ENCODE measurements around the gene CAND2. TPM values are rescaled to one million over a fixed set of nuclear protein-coding genes. Genes with fewer than 3 reads are reported as not detected.

CAND2 gene
- total and polyA plus RNA-seq, 9 of the 15 experiments (the other 6 are each of a cell fraction or from before 2014, with no cell fraction given): 0.91 to 14.9 (median 4.3) TPM

DNA sequence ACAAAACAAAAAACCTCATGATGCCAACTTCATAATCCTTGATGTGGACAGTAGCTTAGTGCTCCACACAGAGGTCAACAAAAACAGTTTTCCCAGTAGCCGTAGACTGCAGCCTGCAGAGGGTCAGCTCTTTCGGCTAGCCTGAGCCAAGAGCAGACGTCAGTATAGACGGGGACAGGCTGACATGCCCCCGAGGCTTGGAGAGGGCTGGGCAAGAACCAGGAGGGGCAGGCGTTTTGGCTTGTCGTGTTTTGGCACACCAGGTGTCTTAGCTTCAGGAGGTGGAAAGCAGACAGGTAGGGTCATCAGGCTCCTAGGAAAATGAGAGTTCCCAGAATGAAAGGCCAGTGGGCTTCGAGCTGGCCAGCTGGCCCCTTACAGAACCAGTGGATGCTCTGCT, 21.8 kb downstream of the CAND2 start:
- Histone ChIP-seq H3K4me2 (ENCODE audit: insufficient read depth, low read length) (no peak overlapping the region), H4K20me1 (replicated peaks; ENCODE audit: control insufficient read depth, insufficient read depth, low read length) (no peaks in the 10 kb centered on the region; the same call in 1 of the 2 replicates), H3K27me3 (ENCODE audit: control insufficient read depth in 2 of 2, insufficient read depth in 2 of 2, low read length in 2 of 2) (no peaks in the 10 kb centered on the region), H3K79me2 (ENCODE audit: control insufficient read depth, insufficient read depth, low read length) (no peaks in the 10 kb centered on the region), H3K4me1 (replicated peaks in 1 of 2; ENCODE audit: control insufficient read depth in 2 of 2, insufficient read depth in 2 of 2, low read length in 2 of 2) (peaks cover 2 to 19% of the 10 kb centered on the region in 2 experiments; a peak in 2 of 5 replicates), H3K9me1 (ENCODE audit: control insufficient read depth, insufficient read depth, low read length) (no peaks in the 10 kb centered on the region), H3K4me3 (no peak overlapping the region), H3K9ac (ENCODE audit: insufficient read depth in 1 of 2, low read depth in 2 of 2, low read length in 2 of 2) (no peak overlapping the region), H3K9me3 (replicated peaks; ENCODE audit: control insufficient read depth, insufficient read depth, low read depth, low read length) (no peaks in the 10 kb centered on the region), H3K27ac (ENCODE audit: extremely low read depth, low read depth, low read length) (no peak overlapping the region), H2AFZ (ENCODE audit: low read depth, low read length) (no peak overlapping the region), H3K36me3 (ENCODE audit: control insufficient read depth, insufficient read depth, low read length) (peaks cover 56% of the 10 kb centered on the region; the same call in 1 of the 3 replicates)
- no peak for FAIRE-seq
- WGBS (ENCODE audit: insufficient coverage, low coverage, missing lambda C conversion rate): 66% methylated on average over 8 of the region's 8 CpGs
- intact Hi-C loops (cut with micrococcal nuclease): no loop called here
- TF ChIP-seq, protein P1, sequence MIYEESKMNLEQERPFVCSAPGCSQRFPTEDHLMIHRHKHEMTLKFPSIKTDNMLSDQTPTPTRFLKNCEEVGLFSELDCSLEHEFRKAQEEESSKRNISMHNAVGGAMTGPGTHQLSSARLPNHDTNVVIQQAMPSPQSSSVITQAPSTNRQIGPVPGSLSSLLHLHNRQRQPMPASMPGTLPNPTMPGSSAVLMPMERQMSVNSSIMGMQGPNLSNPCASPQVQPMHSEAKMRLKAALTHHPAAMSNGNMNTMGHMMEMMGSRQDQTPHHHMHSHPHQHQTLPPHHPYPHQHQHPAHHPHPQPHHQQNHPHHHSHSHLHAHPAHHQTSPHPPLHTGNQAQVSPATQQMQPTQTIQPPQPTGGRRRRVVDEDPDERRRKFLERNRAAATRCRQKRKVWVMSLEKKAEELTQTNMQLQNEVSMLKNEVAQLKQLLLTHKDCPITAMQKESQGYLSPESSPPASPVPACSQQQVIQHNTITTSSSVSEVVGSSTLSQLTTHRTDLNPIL (CRISPR knock-in tag; IDR thresholded peaks at IDR 0.05): no peak
- TF ChIP-seq, protein P2, sequence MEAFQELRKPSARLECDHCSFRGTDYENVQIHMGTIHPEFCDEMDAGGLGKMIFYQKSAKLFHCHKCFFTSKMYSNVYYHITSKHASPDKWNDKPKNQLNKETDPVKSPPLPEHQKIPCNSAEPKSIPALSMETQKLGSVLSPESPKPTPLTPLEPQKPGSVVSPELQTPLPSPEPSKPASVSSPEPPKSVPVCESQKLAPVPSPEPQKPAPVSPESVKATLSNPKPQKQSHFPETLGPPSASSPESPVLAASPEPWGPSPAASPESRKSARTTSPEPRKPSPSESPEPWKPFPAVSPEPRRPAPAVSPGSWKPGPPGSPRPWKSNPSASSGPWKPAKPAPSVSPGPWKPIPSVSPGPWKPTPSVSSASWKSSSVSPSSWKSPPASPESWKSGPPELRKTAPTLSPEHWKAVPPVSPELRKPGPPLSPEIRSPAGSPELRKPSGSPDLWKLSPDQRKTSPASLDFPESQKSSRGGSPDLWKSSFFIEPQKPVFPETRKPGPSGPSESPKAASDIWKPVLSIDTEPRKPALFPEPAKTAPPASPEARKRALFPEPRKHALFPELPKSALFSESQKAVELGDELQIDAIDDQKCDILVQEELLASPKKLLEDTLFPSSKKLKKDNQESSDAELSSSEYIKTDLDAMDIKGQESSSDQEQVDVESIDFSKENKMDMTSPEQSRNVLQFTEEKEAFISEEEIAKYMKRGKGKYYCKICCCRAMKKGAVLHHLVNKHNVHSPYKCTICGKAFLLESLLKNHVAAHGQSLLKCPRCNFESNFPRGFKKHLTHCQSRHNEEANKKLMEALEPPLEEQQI (IDR thresholded peaks at IDR 0.05): no peak
- no peak for TF ChIP-seq SIN3B (IDR thresholded peaks at IDR 0.05; ENCODE audit: low read depth)
- TF ChIP-seq SMARCA5 (IDR thresholded peaks at IDR 0.05): no peak
- TF ChIP-seq ZNF124 (CRISPR knock-in tag; IDR thresholded peaks at IDR 0.05): no peak
- TF ChIP-seq, protein P3, sequence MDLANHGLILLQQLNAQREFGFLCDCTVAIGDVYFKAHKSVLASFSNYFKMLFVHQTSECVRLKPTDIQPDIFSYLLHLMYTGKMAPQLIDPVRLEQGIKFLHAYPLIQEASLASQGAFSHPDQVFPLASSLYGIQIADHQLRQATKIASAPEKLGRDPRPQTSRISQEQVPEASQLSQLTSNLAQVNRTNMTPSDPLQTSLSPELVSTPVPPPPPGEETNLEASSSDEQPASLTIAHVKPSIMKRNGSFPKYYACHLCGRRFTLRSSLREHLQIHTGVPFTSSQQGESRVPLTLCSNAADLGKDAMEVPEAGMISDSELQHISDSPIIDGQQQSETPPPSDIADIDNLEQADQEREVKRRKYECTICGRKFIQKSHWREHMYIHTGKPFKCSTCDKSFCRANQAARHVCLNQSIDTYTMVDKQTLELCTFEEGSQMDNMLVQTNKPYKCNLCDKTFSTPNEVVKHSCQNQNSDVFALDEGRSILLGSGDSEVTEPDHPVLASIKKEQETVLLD (IDR thresholded peaks at IDR 0.05): no peak
- no peak for TF ChIP-seq ZNF282 (CRISPR knock-in tag; IDR thresholded peaks at IDR 0.05)
- BruUV-seq (replicated peaks): no TSS peak
- DNase-seq (ENCODE audit: extremely low read depth in 1 of 4, low spot score in 3 of 4): no peak
- in situ Hi-C loops (cut with MboI): no loop called here
- POLR2A ChIA-PET: interaction anchor here (0.5 to 6.0 kb wide), 6 partner anchors 9 to 133 kb away, joined by 3 to 61 read pairs (median 6); no protein-coding TSS in a partner anchor
- CTCF ChIA-PET (ENCODE audit: low intra/inter-chr PET ratio): no interaction called here
- no peak for ATAC-seq

Measured in K562 (cell line).